ENCODE measurements around the gene ANKRD55. TPM values are rescaled to one million over a fixed set of nuclear protein-coding genes. Genes with fewer than 3 reads are reported as not detected.

The ANKRD55 gene
- total RNA-seq, 1 experiment from 2014 or later: not detected

- ChIA-PET CTCF (no interaction called here), POLR2A (interaction anchor here (0.6 kb wide), 1 partner anchor 11 kb away, joined by 3 read pairs; no protein-coding TSS in a partner anchor)
- no peaks in the 10 kb centered on the region for H3K9me3 Mint-ChIP-seq (ENCODE audit: unreplicated experiment)
- no peak for TF ChIP-seq CTCF (IDR thresholded peaks at IDR 0.05; ENCODE audit: unreplicated experiment)
- no peaks in the 10 kb centered on the region for H3K27me3 Mint-ChIP-seq (ENCODE audit: insufficient read depth, unreplicated experiment)
- no TSS peak for BruUV-seq (replicated peaks)
- intact Hi-C loops (cut with micrococcal nuclease): no loop called here
- H3K27ac Mint-ChIP-seq (ENCODE audit: low read depth, unreplicated experiment): no peak overlapping the region
- H3K36me3 Mint-ChIP-seq (ENCODE audit: insufficient read depth, unreplicated experiment): no peaks in the 10 kb centered on the region
- no peak overlapping the region for H3K4me3 Mint-ChIP-seq (ENCODE audit: unreplicated experiment)
- H3K4me1 Mint-ChIP-seq (ENCODE audit: insufficient read depth, unreplicated experiment): peaks cover 15% of the 10 kb centered on the region
- no peak for DNase-seq (ENCODE audit: unreplicated experiment)
These were observed 142.2 kb downstream of the ANKRD55 start for GRCh38 chr5:56090793-56091460.

- BruUV-seq (replicated peaks): no TSS peak
- CTCF ChIA-PET: interaction anchor here (0.6 to 1.1 kb wide), 2 partner anchors 107 to 111 kb away, joined by 3 to 4 read pairs; no protein-coding TSS in a partner anchor
- POLR2A ChIA-PET: interaction anchor here (1.1 kb wide), 1 partner anchor 8 kb away, joined by 3 read pairs; no protein-coding TSS in a partner anchor
- no peak for TF ChIP-seq CTCF (IDR thresholded peaks at IDR 0.05; ENCODE audit: unreplicated experiment)
- Mint-ChIP-seq H3K36me3 (ENCODE audit: insufficient read depth, unreplicated experiment) (no peaks in the 10 kb centered on the region), H3K27me3 (ENCODE audit: insufficient read depth, unreplicated experiment) (no peaks in the 10 kb centered on the region), H3K4me3 (ENCODE audit: unreplicated experiment) (no peak overlapping the region), H3K27ac (ENCODE audit: low read depth, unreplicated experiment) (no peak overlapping the region), H3K4me1 (ENCODE audit: insufficient read depth, unreplicated experiment) (peaks cover 15% of the 10 kb centered on the region), H3K9me3 (ENCODE audit: unreplicated experiment) (no peaks in the 10 kb centered on the region)
- intact Hi-C loops (cut with micrococcal nuclease): no loop called here
- no peak for DNase-seq (ENCODE audit: unreplicated experiment)
These were observed 143.9 kb downstream of the ANKRD55 start for GRCh38 chr5:56088967-56089829.

- no peak for DNase-seq (ENCODE audit: unreplicated experiment)
- ChIA-PET POLR2A (interaction anchor here (1.1 kb wide), 1 partner anchor 7 kb away, joined by 3 read pairs; no protein-coding TSS in a partner anchor), CTCF (no interaction called here)
- Mint-ChIP-seq H3K27ac (ENCODE audit: low read depth, unreplicated experiment) (no peak overlapping the region), H3K27me3 (ENCODE audit: insufficient read depth, unreplicated experiment) (no peaks in the 10 kb centered on the region), H3K4me1 (ENCODE audit: insufficient read depth, unreplicated experiment) (peaks cover 15% of the 10 kb centered on the region), H3K9me3 (ENCODE audit: unreplicated experiment) (no peaks in the 10 kb centered on the region), H3K36me3 (ENCODE audit: insufficient read depth, unreplicated experiment) (no peaks in the 10 kb centered on the region), H3K4me3 (ENCODE audit: unreplicated experiment) (no peak overlapping the region)
- no TSS peak for BruUV-seq (replicated peaks)
- intact Hi-C loops (cut with micrococcal nuclease): no loop called here
- TF ChIP-seq CTCF (IDR thresholded peaks at IDR 0.05; ENCODE audit: unreplicated experiment): no peak
These were observed 144.6 kb downstream of the ANKRD55 start for GRCh38 chr5:56088431-56088949.

GRCh38 chr5:56085193-56085592 is 147.9 kb downstream of the ANKRD55 start:
- H3K27me3 Mint-ChIP-seq (ENCODE audit: insufficient read depth, unreplicated experiment): no peaks in the 10 kb centered on the region
- H3K27ac Mint-ChIP-seq (ENCODE audit: low read depth, unreplicated experiment): no peak overlapping the region
- H3K36me3 Mint-ChIP-seq (ENCODE audit: insufficient read depth, unreplicated experiment): no peaks in the 10 kb centered on the region
- no peak for TF ChIP-seq CTCF (IDR thresholded peaks at IDR 0.05; ENCODE audit: unreplicated experiment)
- H3K4me3 Mint-ChIP-seq (ENCODE audit: unreplicated experiment): no peak overlapping the region
- ChIA-PET CTCF (interaction anchor here (0.7 to 0.8 kb wide), 2 partner anchors 50 to 413 kb away, joined by 3 to 4 read pairs; no protein-coding TSS in a partner anchor), POLR2A (no interaction called here)
- DNase-seq (ENCODE audit: unreplicated experiment): no peak
- no TSS peak for BruUV-seq (replicated peaks)
- no peaks in the 10 kb centered on the region for H3K9me3 Mint-ChIP-seq (ENCODE audit: unreplicated experiment)
- H3K4me1 Mint-ChIP-seq (ENCODE audit: insufficient read depth, unreplicated experiment): peaks cover 20% of the 10 kb centered on the region
- intact Hi-C loops (cut with micrococcal nuclease): no loop called here
